Measurements from ENCODE around the gene ANKRD7.
"Not testable (repeated sequence)": the region's sequence is repeated elsewhere in the genome, so short reads cannot be mapped to it uniquely, and the experiment has no call there.

ANKRD7 gene

DNA sequence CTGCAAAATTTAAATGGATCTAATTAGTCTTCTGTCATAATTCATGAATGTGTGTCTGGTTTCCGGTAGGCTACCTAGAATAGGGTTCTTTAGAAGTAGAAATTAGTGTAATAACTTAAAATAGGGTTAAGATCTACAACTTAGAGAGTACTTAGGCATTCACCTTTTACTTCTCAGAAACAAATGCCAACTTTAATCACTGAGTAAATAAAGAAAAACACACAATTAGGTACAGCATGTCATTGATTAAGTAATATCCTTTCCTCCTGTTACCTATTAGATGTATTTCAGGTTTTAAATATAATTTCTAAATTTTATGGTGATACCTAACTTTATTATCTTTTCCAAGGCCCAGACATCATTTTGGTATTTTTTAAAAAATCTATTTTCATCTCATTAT is 9.3 kb downstream of the ANKRD7 start:
- no peak for DNase-seq

GRCh38 chr7:118239014-118239413 is 14.5 kb downstream of the ANKRD7 start:
- no peak for DNase-seq

DNA sequence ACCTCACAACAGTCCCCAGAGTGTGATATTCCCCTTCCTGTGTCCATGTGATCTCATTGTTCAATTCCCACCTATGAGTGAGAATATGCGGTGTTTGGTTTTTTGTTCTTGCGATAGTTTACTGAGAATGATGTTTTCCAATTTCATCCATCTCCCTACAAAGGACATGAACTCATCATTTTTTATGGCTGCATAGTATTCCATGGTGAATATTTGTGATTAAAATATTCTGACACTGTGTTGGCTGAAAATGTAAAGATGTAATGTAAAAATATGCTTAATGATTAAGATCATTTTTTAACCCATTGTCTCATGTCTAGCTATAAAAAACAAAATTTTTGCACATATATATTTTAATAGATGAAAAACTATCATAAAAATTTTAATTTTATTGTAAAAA is 15.8 kb downstream of the ANKRD7 start:
- DNase-seq: not testable (repeated sequence)

- no peak for DNase-seq
Observed at GRCh38 chr7:118243695-118244094, 19.2 kb downstream of the ANKRD7 start.

GRCh38 chr7:118245267-118246040 is 20.9 kb downstream of the ANKRD7 start:
- DNase-seq: no peak

- no peak for DNase-seq
Observed at GRCh38 chr7:118250860-118251494, 26.5 kb downstream of the ANKRD7 start.

GRCh38 chr7:118252087-118252486 is 27.6 kb downstream of the ANKRD7 start:
- no peak for DNase-seq

- no peak for DNase-seq
Observed at GRCh38 chr7:118259115-118259514, 34.6 kb downstream of the ANKRD7 start.

DNA sequence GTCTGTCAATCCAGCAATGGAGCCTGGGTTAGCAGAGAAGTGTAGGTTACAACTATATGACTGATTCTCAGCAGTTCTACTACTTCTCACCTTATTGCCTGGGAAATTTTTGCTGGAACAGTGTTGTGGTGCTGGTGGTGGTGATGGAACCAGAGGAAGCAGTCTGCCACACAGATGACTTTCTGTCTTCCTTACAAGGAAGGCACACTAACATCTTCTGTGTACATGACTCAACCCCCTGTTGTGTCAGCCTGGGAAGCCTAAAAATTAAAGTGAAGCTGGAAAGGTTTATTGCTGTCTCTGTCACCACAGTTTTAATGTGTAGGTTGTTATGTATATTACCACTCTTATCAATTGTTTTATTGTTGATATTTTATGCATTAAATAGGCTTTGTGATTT is 40.3 kb downstream of the ANKRD7 start:
- no peak for DNase-seq

DNA sequence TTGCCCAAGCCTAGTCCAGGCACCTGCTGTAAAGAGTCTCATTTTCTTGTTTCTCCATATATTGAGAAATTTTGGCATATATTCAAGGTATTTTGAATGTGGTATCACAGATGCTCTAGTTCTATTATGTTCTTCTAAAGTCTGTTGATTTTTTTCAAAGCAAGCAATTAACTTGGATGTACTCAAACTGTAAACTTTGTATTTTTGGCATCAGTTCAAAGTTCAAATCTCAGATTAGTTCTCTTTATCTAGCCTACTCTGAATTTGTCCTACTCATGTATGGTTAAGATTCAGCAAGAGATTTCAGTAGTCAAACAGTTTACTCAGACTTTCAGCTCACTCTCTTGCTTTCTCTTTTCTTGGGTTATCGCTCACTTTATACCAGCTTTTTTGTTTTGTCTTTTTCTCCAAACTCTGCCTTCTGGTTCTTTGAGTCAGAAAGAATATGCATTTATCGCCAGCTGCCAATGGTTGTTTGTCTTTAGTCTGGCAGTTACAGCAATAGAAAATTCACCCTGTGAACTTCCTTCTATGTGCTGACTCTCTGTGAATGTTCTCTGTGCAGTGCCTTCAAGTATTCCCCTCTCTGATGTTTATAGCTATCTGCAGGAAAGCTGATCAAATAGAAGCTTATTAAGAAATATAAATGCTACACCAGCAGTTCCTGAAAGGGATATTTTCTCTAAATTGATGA is 56.0 kb downstream of the ANKRD7 start:
- no peak for DNase-seq

DNA sequence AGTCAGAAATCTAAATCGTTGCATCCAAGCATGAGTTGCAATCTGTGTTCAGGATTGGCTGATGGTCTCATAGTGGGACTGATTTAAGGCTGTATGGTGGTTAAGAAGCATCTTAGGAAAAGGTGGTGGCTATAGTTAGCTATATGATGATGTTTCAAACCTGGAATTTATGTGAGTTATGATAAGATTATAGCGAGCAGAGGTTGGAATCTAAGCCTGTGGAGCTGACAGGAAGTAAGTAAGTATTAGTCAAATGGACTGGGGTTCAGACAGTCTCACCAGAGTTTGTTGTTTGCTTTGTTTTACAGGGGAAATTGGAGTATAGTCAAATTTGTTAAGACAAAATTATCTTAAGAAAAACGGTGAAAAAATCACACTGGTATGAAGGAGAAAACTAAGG is 56.7 kb downstream of the ANKRD7 start:
- no peak for DNase-seq

DNA sequence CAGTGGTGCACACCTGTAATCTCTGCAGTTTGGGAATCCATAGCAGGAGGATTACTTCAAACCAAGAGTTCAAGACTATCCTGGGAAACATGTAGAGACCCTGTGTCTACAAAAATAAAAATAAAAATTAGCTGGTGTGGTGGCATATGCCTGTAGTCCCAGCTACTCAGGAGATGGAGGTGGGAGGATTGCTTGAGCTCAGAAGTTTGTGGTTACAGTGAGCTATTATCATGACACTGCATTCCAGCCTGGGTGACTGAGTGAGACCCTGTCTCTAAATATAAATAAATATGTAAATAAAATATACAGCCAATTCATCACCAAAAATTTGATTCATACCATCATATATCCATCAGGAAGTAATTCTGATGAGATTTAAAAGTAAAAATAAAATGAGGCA is 60.9 kb downstream of the ANKRD7 start:
- DNase-seq: no peak

DNA sequence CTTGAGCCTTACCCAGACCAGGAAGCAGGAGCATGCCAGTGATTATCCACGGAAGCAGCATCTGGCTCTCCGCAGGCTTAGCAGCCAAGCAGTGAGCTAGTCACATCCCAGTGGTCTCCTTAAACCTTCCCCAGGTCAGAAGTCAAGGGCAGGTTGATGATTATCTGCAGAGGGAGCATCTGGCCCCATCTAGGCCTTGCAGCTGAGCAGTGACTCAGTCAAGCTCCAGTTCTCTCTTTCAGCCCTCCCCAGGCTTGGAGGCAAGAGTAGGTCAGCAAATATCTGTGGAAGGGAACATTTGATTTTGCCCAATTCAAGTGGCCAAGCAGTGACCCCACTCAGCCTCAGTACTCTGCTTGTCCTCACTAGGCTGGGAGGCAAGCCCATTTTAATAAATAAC is 61.6 kb downstream of the ANKRD7 start:
- DNase-seq: no peak

GRCh38 chr7:118288098-118288497 is 63.6 kb downstream of the ANKRD7 start:
- no peak for DNase-seq

DNA sequence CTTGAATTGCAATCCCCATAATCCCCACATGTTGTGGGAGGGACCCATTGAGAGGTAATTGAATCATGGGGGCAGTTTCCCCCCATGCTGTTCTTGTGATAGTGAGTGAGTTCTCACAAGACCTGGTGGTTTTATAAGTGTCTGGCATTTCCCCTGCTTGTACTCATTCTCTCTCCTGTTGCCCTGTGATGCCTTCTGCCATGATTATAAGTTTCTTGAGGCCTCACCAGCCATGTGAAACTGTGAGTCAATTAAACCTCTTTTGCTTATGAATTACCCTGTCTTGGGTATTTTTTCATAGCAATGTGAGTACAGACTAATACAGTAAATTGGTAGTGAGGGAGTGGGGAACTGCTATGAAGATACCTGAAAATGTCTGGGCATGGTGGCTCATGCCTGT is 65.0 kb downstream of the ANKRD7 start:
- no peak for DNase-seq
